ENCODE measurements around the gene CEP350.

Gene CEP350

GRCh38 chr1:180154325-180155181 lies 199.9 kb downstream of the CEP350 start, which contains the start of gene QSOX1:
TSS of gene QSOX1 (plus strand) at chr1:180154869. CDS start at chr1:180154908, 39 bp downstream.
- peak; percentile 80 for DNase-seq (ENCODE audit: low read depth in 2 of 2)

GRCh38 chr1:180155182-180155682 lies 200.6 kb downstream of the CEP350 start:
- no peak for DNase-seq (ENCODE audit: low read depth in 2 of 2)

GRCh38 chr1:180156201-180156600 lies 201.6 kb downstream of the CEP350 start:
- DNase-seq (ENCODE audit: low read depth in 2 of 2): no peak

GRCh38 chr1:180156631-180157091 lies 202.1 kb downstream of the CEP350 start:
- DNase-seq (ENCODE audit: low read depth in 2 of 2): no peak

GRCh38 chr1:180157108-180157507 lies 202.5 kb downstream of the CEP350 start:
- DNase-seq (ENCODE audit: low read depth in 2 of 2): no peak

- DNase-seq (ENCODE audit: low read depth in 2 of 2): no peak
These were observed 203.0 kb downstream of the CEP350 start for GRCh38 chr1:180157576-180158057.

- DNase-seq (ENCODE audit: low read depth in 2 of 2): no peak
These were observed 203.8 kb downstream of the CEP350 start for GRCh38 chr1:180158149-180159147.

GRCh38 chr1:180160357-180160756 lies 205.7 kb downstream of the CEP350 start:
- no peak for DNase-seq (ENCODE audit: low read depth in 2 of 2)

- no peak for DNase-seq (ENCODE audit: low read depth in 2 of 2)
These were observed 208.4 kb downstream of the CEP350 start for GRCh38 chr1:180163041-180163440.
